ENCODE data around the gene CC2D1A. TPM values are rescaled to one million over a fixed set of nuclear protein-coding genes. Genes with fewer than 3 reads are reported as not detected.
"Not testable (repeated sequence)": the region's sequence is repeated elsewhere in the genome, so short reads cannot be mapped to it uniquely, and the experiment has no call there.

CC2D1A gene
- total RNA-seq, 1 donor = 16.6 TPM

DNA sequence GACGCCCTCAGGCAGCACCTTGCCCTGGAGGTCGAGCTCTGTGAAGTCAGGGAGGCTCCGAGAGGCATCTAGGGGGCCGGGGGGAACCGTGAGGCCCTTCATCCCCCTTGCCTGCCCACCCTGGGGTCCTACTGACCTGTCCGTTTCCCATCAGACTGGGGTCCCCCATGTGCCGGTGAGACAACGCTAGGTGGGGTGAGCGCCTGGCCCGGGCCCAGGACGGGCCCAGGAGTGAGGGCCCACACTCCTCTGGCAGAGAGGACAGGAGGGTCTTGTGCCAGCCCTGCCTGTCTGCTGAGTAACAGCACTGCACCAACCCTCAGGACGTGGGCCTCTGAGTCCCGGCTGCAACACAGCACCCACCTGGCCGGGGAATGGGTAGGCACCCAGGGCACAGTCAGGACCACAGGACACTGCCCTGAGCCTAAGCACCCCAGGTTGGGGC is 60.7 kb downstream of the CC2D1A start:
- no peak for DNase-seq (ENCODE audit: low read depth)
- H3K4me3 ChIP-seq (ENCODE audit: low read depth, low read length) = no peak overlapping the region
- TF ChIP-seq, protein P1, sequence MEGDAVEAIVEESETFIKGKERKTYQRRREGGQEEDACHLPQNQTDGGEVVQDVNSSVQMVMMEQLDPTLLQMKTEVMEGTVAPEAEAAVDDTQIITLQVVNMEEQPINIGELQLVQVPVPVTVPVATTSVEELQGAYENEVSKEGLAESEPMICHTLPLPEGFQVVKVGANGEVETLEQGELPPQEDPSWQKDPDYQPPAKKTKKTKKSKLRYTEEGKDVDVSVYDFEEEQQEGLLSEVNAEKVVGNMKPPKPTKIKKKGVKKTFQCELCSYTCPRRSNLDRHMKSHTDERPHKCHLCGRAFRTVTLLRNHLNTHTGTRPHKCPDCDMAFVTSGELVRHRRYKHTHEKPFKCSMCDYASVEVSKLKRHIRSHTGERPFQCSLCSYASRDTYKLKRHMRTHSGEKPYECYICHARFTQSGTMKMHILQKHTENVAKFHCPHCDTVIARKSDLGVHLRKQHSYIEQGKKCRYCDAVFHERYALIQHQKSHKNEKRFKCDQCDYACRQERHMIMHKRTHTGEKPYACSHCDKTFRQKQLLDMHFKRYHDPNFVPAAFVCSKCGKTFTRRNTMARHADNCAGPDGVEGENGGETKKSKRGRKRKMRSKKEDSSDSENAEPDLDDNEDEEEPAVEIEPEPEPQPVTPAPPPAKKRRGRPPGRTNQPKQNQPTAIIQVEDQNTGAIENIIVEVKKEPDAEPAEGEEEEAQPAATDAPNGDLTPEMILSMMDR (IDR thresholded peaks at IDR 0.05; ENCODE audit: insufficient read depth, low read length) = no peak

DNA sequence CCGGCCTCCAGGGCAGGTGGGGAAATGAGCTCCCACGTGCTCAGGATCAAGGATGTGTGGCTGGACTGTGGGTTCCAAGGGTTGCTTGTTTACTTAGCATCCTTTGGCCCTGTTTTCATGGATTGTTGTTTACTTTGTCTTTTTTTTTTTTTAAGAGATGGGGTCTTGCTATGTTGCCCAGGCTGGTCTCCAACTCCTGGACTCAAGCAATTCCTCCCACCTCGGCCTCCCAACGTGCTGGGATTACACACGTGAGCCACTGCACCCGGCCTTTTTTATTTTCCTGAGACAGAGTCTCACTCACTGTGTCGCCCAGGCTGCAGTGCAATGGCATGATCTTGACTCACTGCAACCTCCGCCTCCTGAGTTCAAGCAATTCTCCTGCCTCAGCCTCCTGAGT is 61.2 kb downstream of the CC2D1A start:
- not testable (repeated sequence) for DNase-seq (ENCODE audit: low read depth); H3K4me3 ChIP-seq (ENCODE audit: low read depth, low read length)

DNA sequence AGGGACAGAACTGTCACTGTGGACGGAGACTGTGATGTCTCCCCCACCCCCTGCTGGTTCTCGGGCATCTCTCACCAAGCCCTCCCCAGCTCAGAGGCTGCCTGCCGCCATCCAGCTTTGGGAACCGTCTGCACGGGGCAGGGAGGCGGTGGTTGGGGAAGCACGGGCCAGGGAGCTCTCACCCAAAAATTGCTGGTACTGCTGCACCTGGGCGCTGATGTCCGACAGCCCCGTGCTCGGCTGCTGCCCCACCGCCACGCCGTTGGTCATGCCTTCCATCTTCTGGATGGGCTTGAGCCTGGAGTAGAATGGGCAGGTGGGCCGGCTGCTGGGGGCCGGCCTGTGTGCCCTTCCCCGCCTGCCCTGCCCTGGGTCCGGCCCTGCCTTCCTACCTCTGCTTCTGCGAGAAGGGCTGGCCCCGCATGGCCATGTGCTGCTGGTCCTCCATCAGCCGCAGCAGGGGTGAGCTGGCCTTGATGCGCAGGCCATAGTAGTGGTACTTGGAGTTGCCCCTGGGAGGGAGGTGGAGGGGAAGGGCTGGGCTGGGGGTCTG is 62.5 kb downstream of the CC2D1A start:
- H3K4me3 ChIP-seq (ENCODE audit: low read depth, low read length) = no peak overlapping the region
- DNase-seq (ENCODE audit: low read depth) = no peak
- TF ChIP-seq, protein P1 (IDR thresholded peaks at IDR 0.05; ENCODE audit: insufficient read depth, low read length) = no peak

DNA sequence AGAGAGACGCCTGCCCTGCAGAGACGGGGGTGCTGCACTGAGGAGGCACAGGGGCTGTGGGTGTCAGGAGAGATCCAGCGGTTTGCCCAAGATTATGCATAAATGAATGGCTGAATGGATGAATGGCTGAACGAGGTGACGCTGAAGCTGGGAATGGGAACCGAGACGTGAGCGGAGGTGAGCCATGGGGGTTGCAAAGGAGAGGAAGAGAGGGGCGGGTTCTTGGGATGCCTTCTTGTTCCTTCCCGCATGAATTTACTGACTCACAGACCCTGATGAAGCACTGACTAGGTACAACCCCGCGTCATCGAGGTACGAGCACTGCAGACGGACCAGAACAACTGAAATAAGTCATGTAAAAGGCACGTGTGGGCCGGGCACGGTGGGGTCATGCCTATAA is 63.0 kb downstream of the CC2D1A start:
- TF ChIP-seq, protein P1 (IDR thresholded peaks at IDR 0.05; ENCODE audit: insufficient read depth, low read length) = no peak
- no peak overlapping the region for H3K4me3 ChIP-seq (ENCODE audit: low read depth, low read length)
- DNase-seq (ENCODE audit: low read depth) = no peak

DNA sequence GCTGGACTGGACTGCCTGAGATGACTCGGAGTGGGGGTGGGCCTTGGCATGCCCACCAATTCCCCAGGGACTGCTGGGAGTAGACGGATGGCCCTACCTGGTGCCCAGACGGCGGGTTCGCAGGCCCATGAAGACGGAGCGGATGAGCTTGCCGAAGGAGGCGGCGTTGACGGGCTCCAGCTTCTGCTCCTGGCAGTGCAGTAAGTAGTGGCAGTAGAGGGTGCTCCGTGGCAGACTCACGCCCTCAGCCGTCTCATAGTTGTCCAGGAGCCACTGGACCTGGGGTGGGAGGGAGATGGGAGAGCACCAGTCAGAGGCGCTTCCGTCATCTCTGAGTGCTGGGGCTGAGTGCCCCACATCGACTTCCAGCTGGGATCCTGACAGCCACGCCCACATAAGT is 63.9 kb downstream of the CC2D1A start:
- no peak for DNase-seq (ENCODE audit: low read depth)
- no peak overlapping the region for H3K4me3 ChIP-seq (ENCODE audit: low read depth, low read length)
- TF ChIP-seq, protein P1 (IDR thresholded peaks at IDR 0.05; ENCODE audit: insufficient read depth, low read length) = no peak

DNA sequence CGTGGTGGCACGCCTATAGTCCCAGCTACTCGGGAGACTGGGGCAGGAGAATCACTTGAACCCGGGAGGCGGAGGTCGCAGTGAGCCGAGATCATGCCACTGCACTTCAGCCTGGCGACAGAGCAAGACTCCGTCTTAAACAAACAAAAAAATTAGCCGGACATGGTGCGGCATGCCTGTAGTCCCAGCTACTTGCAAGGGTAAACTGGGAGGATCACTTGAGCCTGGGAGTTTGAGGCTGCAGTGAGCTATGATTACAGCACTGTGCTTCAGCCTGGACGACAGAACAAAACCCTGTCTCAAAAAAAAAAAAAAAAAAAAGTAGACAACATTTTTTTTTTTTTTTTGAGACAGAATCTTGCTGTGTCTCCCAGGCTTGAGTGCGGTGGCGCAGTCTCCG is 65.9 kb downstream of the CC2D1A start:
- H3K4me3 ChIP-seq (ENCODE audit: low read depth, low read length); DNase-seq (ENCODE audit: low read depth): not testable (repeated sequence)

DNA sequence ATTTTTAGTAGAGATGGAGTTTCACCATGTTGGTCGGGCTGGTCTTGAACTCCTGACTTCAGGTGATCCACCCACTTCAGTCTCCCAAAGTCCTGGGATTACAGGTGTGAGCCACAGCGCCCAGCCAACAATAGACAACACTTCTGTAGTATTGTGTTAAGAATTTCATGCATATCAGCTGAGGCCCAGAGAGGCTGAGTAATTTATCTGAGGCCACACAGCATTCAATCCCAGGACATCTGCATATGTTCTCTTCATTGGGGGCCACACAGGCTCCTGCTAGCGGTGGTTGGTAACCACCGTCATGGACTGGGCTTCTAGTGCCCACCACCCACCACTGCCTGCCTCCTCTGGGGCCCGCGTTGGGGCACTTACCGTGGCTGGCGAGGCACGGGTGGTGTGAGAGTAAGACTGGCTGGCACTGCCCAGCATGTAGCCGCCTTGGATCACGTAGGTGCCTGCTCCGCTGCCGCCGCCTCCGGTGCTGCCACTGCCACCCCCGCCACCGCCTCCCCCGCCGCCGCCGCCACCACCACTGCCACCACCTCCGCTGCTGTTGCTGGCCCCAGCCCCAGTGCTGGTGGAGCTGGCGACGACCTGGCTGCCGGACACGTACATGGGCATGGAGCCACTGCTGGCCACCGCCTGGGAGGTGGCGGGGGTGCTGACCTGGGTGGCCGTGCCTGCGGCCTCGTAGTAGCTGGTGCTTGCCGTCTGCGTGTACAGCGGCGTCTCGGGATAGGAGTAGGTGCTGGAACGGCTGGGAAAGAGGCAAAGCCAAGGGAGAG is 66.6 kb downstream of the CC2D1A start:
- TF ChIP-seq, protein P1 (IDR thresholded peaks at IDR 0.05; ENCODE audit: insufficient read depth, low read length) = no peak
- H3K4me3 ChIP-seq (ENCODE audit: low read depth, low read length) = no peak overlapping the region
- DNase-seq (ENCODE audit: low read depth) = no peak

DNA sequence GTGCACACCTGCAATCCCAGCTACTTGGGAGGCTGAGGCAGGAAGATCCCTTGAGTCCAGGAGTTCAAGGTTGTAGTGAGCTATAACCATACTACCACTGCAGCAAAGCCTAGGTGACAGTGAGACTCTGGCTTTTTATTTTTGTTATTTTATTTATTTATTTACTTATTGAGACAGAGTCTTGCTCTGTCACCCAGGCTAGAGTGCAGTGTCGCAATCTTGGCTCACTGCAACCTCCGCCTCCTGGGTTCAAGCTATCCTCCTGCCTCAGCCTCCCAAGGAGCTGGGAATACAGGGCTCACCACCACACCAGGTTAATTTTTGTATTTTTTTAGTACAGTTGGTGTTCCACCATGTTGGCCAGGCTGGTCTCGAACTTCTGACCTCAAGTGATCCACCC is 67.5 kb downstream of the CC2D1A start:
- DNase-seq (ENCODE audit: low read depth) = not testable (repeated sequence)

More for the DNA sequence above, 67.5 kb downstream of the CC2D1A start:
- not testable (repeated sequence) for H3K4me3 ChIP-seq (ENCODE audit: low read depth, low read length)
